Thyroid gland (tissue), 4 donors: ENCODE results near the gene ZNF112. TPM values are rescaled to one million over a fixed set of nuclear protein-coding genes. Genes with fewer than 3 reads are reported as not detected.
"Not testable (repeated sequence)": the region's sequence is repeated elsewhere in the genome, so short reads cannot be mapped to it uniquely, and the experiment has no call there.

ENCODE experiments used
- DNase-seq, 2 donors: peaks; one replicate each; pipeline ENCODE4 v3.0.0-alpha.2; 2019
- H3K27ac ChIP-seq, 3 donors: fragments of 200-600 bp; sonication (generic); 1 replicate in 2 of 3; 2 replicates in 1 of 3; pipeline ENCODE4 v1.5.1; 2016 to 2019; ENCODE audit warnings: mild to moderate bottlenecking in 1 of 3, moderate library complexity in 1 of 3
- H3K27me3 ChIP-seq: fragments of 200-600 bp; sonication (generic); one replicate; pipeline ENCODE4 v1.5.1; 2019
- H3K36me3 ChIP-seq, 2 donors: fragments of 200-600 bp; sonication (generic); one replicate each; pipeline ENCODE4 v1.5.1; 2016 to 2019
- H3K4me1 ChIP-seq, 2 donors: fragments of 200-600 bp; sonication (generic); one replicate each; pipeline ENCODE4 v1.5.1; 2017 to 2019
- H3K4me3 ChIP-seq, 3 donors: fragments of 200-600 bp; sonication (generic); replicated peaks in 1 of 3; 1 replicate in 2 of 3; 2 replicates in 1 of 3; pipeline ENCODE4 v1.5.1; 2016; ENCODE audit warnings: mild to moderate bottlenecking in 1 of 3
- H3K9me3 ChIP-seq: fragments of 200-600 bp; sonication (generic); one replicate; pipeline ENCODE4 v1.5.1; 2017
- POLR2A ChIP-seq, 2 donors: fragments of 450-650 bp; IDR thresholded peaks; one replicate each; pipeline ENCODE4 v1.6.1; 2017; ENCODE audit warnings: antibody characterized with exemption in 2 of 2, mild to moderate bottlenecking in 2 of 2, moderate library complexity in 1 of 2
- WGBS, 2 donors: methylation state at CpG; one replicate each; pipeline ENCODE4 v1.1.5; 2017; 5-methylcytosine and 5-hydroxymethylcytosine counted together
- intact Hi-C: fragments of 100-400 bp; cut with DNase I; formaldehyde crosslinking; loops from one replicate; pipeline ENCODE4 v1.15.1; 2023
- total RNA-seq, 4 donors: library from RNA; depleted of rRNA; stranded (reverse); fragments of >200 nt; gene quantifications; one replicate each; pipeline ENCODE4 v1.2.3, GENCODE V29; 2016
- TF ChIP-seq, protein P1 (sequence below), 6 experiments: fragments of 200-600 bp in 3 of 6; fragments of 450-650 bp in 3 of 6; sonication (generic) in 3 of 6; IDR thresholded peaks; one replicate each; pipeline ENCODE4 v1.5.1; 2016 to 2019; ENCODE audit warnings: antibody characterized with exemption in 6 of 6, mild to moderate bottlenecking in 2 of 6, inconsistent platforms in 1 of 6, moderate library complexity in 1 of 6

Gene ZNF112
- total RNA-seq, 4 donors from 2014 or later: 7.8 to 22.6 (median 11.2) TPM

DNA sequence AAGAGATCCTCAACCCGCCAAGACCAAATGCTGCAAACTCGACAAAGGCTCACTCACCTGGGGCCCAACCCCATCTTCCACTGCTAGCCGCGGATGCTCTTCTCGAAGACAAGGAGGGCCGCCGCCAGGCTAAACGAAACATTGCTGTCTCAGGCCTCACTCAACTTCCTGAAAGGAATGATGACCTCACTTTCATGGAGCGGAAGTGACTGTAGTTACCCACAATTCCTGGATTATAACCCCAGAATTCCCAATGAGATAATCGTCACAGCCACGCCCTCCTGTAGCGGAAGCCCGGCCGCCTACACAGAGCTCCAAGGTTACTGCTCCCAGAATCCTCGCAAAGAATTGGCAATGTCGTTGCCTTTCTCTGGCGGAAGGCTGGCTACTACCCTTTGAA is 10.5 kb upstream of the ZNF112 start:
- intact Hi-C loops: no loop called here
- Histone ChIP-seq H3K27me3 (no peaks in the 10 kb centered on the region), H3K4me1 (no peaks in the 10 kb centered on the region), H3K27ac (no peak overlapping the region), H3K9me3 (no peaks in the 10 kb centered on the region), H3K36me3 (no peaks in the 10 kb centered on the region), H3K4me3 (no peak overlapping the region)
- 57 to 69% methylated on average over 17 of the region's 17 CpGs for WGBS, 2 donors
- TF ChIP-seq, protein P1, sequence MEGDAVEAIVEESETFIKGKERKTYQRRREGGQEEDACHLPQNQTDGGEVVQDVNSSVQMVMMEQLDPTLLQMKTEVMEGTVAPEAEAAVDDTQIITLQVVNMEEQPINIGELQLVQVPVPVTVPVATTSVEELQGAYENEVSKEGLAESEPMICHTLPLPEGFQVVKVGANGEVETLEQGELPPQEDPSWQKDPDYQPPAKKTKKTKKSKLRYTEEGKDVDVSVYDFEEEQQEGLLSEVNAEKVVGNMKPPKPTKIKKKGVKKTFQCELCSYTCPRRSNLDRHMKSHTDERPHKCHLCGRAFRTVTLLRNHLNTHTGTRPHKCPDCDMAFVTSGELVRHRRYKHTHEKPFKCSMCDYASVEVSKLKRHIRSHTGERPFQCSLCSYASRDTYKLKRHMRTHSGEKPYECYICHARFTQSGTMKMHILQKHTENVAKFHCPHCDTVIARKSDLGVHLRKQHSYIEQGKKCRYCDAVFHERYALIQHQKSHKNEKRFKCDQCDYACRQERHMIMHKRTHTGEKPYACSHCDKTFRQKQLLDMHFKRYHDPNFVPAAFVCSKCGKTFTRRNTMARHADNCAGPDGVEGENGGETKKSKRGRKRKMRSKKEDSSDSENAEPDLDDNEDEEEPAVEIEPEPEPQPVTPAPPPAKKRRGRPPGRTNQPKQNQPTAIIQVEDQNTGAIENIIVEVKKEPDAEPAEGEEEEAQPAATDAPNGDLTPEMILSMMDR (IDR thresholded peaks at IDR 0.05): no peak
- no peak for TF ChIP-seq POLR2A (IDR thresholded peaks at IDR 0.05)
- no peak for DNase-seq

DNA sequence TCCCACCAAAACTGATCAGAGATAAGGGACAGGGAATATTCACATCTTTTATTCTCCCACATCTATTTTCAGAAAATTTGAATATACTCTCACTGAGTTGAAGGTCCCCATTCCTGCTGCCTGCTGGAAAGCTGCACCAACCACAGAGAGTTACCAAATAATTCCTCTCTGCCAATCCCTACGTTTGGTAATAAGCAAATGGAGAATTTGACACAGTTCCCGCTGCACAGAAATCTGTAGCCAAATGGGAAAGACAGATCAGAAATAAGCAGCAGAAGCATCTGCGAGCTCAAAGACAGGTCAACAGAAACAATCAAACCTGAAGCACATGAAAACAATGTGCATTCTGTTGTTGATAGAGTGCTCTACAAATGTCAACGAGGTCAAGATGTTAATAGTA is 9.9 kb downstream of the ZNF112 start:
- TF ChIP-seq POLR2A (IDR thresholded peaks at IDR 0.05): no peak
- TF ChIP-seq, protein P1 (IDR thresholded peaks at IDR 0.05): no peak
- 85 to 86% methylated on average over 4 of the region's 4 CpGs for WGBS, 2 donors
- no peaks in the 10 kb centered on the region for H3K36me3 ChIP-seq
- H3K9me3 ChIP-seq: no peaks in the 10 kb centered on the region
- H3K27me3 ChIP-seq: no peaks in the 10 kb centered on the region
- no peaks in the 10 kb centered on the region for H3K4me1 ChIP-seq
- no peak for DNase-seq
- intact Hi-C loops: no loop called here
- H3K4me3 ChIP-seq: no peak overlapping the region
- no peak overlapping the region for H3K27ac ChIP-seq

DNA sequence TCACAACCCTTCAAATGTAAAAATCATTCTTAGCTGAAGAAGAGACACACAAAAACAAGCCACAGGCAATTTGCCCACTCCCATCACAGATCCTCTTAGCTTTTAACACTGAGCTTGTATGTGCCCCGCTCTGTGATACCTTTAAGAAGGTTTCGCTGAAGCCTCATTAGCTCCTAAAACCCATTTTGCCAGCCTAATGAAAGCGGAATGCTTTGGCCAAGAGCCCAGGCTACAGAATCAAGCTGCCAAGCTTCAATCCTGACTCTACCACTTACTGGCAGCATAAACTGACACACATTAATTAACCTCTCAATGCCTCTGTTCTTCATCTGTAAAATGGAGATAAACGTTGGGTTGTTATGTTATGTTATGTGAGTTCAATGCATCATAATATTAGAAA is 10.5 kb downstream of the ZNF112 start:
- Histone ChIP-seq H3K4me3 (no peak overlapping the region), H3K27ac (no peak overlapping the region), H3K27me3 (no peaks in the 10 kb centered on the region), H3K36me3 (no peaks in the 10 kb centered on the region), H3K4me1 (no peaks in the 10 kb centered on the region), H3K9me3 (no peaks in the 10 kb centered on the region)
- 88 to 92% methylated on average over 4 of the region's 4 CpGs for WGBS, 2 donors
- TF ChIP-seq, protein P1 (IDR thresholded peaks at IDR 0.05): no peak
- no peak for TF ChIP-seq POLR2A (IDR thresholded peaks at IDR 0.05)
- DNase-seq: no peak
- intact Hi-C loops: no loop called here

DNA sequence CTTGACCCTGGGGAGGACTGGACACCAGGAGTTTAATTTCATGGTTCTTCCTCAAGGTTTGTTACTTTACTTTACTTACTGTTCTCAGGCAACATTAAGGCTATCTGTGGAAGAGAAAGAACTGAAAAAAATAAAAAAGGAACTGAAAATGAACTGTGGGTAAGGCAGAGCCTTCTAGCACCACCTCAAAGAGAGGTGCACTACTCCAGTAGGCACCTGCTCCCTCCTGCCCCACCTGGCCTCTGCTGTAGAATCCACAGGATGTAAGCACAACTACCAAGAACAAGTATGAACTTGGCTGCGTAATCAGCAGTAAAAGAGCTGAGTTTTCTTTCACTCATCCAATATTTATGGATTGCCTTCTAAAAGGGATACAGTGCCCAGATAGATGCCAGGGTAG is 12.2 kb downstream of the ZNF112 start:
- intact Hi-C loops: no loop called here
- peaks cover 11 to 14% of the 10 kb centered on the region in 2 donors for H3K36me3 ChIP-seq
- no peaks in the 10 kb centered on the region for H3K4me1 ChIP-seq
- TF ChIP-seq, protein P1 (IDR thresholded peaks at IDR 0.05): no peak
- no peak for TF ChIP-seq POLR2A (IDR thresholded peaks at IDR 0.05)
- H3K4me3 ChIP-seq: no peak overlapping the region
- 32 to 96% methylated on average over 1 of the region's 1 CpG for WGBS, 2 donors
- DNase-seq: no peak
- no peak overlapping the region for H3K27ac ChIP-seq
- no peaks in the 10 kb centered on the region for H3K27me3 ChIP-seq
- H3K9me3 ChIP-seq: no peaks in the 10 kb centered on the region

DNA sequence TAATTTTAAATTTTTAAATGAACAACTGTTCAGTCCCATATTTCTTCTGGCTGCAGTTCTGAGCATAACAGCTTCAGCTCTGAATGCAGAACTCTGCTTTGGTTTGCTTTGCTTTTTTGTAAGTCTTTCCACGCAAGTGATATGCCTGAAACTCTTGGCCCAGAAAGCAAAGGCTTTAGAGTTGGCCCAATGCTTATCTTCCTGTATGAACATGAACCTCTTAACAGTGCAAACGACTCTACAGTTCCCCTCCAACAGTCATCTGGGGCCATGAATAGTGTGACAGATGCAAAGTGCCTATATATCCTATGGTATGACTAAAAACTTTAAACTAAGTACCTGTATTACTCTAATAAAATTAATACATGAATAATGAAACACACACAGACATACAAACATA is 14.7 kb downstream of the ZNF112 start:
- H3K4me3 ChIP-seq: no peak overlapping the region

DNA sequence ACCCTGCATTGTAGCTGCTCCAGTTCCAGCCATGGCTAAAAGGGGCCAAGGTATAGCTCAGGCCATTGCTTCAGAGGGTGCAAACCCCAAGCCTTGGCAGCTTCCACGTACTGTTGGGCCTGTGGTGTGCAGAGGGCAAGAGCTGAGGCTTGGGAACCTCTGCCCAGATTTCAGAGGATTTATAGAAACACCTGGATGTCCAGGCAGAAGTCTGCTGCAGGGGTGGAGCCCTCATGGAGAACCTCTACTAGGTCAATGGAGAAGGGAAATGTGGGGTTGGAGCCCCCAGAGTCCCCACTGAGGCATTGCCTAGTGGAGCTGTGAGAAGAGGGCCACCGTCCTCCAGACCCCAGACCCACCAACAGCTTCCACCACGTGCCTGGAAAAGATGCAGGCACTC is 21.8 kb downstream of the ZNF112 start:
- H3K9me3 ChIP-seq, H3K27me3 ChIP-seq, H3K4me1 ChIP-seq, DNase-seq, intact Hi-C loops, H3K27ac ChIP-seq, H3K4me3 ChIP-seq: not testable (repeated sequence)
- peaks cover 73 to 74% of the 10 kb centered on the region in 2 donors for H3K36me3 ChIP-seq
- WGBS, 2 donors: 77 to 91% methylated on average over 3 of the region's 3 CpGs

More for the DNA sequence above, 14.7 kb downstream of the ZNF112 start:
- Histone ChIP-seq H3K27ac (no peak overlapping the region), H3K4me1 (no peaks in the 10 kb centered on the region), H3K36me3 (peaks cover 20 to 24% of the 10 kb centered on the region in 2 donors), H3K27me3 (no peaks in the 10 kb centered on the region), H3K9me3 (no peaks in the 10 kb centered on the region)
- WGBS, 2 donors: 85 to 89% methylated on average over 2 of the region's 2 CpGs
- no peak for DNase-seq
- TF ChIP-seq, protein P1 (IDR thresholded peaks at IDR 0.05): no peak
- no peak for TF ChIP-seq POLR2A (IDR thresholded peaks at IDR 0.05)
- intact Hi-C loops: no loop called here
